Endothelial cell of umbilical vein (primary cell): ENCODE data around the gene NELFB. TPM values are rescaled to one million over a fixed set of nuclear protein-coding genes. Genes with fewer than 3 reads are reported as not detected.

Experiments used
- BruUV-seq: library from RNA; stranded (reverse); fragments of 400-500 nt; replicated peaks from 2 replicates; lab custom pipeline; 2021; lab: Mats Ljungman, UMichigan
- CTCF ChIA-PET: fragments of 300-600, 350-600 bp; sonication (Branson Sonifier 250); formaldehyde crosslinking; loops from one replicate; lab custom pipeline; 2021; ENCODE audit warnings: antibody characterized with exemption, inconsistent platforms; lab: Charles Lee
- POLR2A ChIA-PET: fragments of 300-600, 350-600 bp; sonication (Branson Sonifier 250); formaldehyde crosslinking; loops from one replicate; lab custom pipeline; 2021; ENCODE audit warnings: antibody characterized with exemption, inconsistent platforms; lab: Charles Lee
- DNase-seq: peaks from one replicate; pipeline ENCODE4 v3.0.0-alpha.2; 2011; ENCODE audit warnings: low read depth, low spot score
- FAIRE-seq: peaks from 2 replicates; lab custom pipeline; 2011; peaks lifted over from hg19 to GRCh38; lab: Jason Lieb, UNC
- H2AFZ ChIP-seq: 2 replicates; pipeline ENCODE4 v1.6.0; 2012; ENCODE audit warnings: low read depth, low read length, control low read depth, inconsistent platforms
- H3K27ac ChIP-seq: 2 replicates; pipeline ENCODE4 v1.5.1; 2011; ENCODE audit warnings: low read depth, mild to moderate bottlenecking, control low read depth, low read length, moderate library complexity; ENCODE audit not compliant: insufficient read depth
- H3K27me3 ChIP-seq, 2 experiments: 2 replicates each; pipeline versions ENCODE4 v1.6.0 to v1.6.1; 2011; ENCODE audit warnings: low read length in 2 of 2, mixed read lengths in 1 of 2; ENCODE audit not compliant: control insufficient read depth in 2 of 2, insufficient read depth in 2 of 2
- H3K36me3 ChIP-seq, 2 experiments: 2 replicates in 1 of 2; 3 replicates in 1 of 2; pipeline ENCODE4 v1.5.1; 2011; ENCODE audit warnings: low read length in 2 of 2, mild to moderate bottlenecking in 1 of 2, moderate library complexity in 1 of 2; ENCODE audit not compliant: control insufficient read depth in 2 of 2, insufficient read depth in 2 of 2; ENCODE audit errors: extremely low read depth in 1 of 2
- H3K4me1 ChIP-seq: 3 replicates; pipeline ENCODE4 v1.5.1; 2011; ENCODE audit warnings: mild to moderate bottlenecking, low read length; ENCODE audit not compliant: control insufficient read depth, insufficient read depth; ENCODE audit errors: extremely low read depth
- H3K4me2 ChIP-seq: 2 replicates; pipeline ENCODE4 v1.6.1; 2011; ENCODE audit warnings: low read length, control low read depth, mixed read lengths; ENCODE audit not compliant: insufficient read depth
- H3K4me3 ChIP-seq, 3 experiments: fragments of 200-600 bp in 1 of 3; sonication (generic), shearing (Covaris generic) in 1 of 3; replicated peaks in 1 of 3; 2 replicates each; pipeline ENCODE4 v1.5.1; 2011 to 2016; ENCODE audit warnings: control low read depth in 3 of 3, low read length in 3 of 3, mild to moderate bottlenecking in 2 of 3, inconsistent platforms in 1 of 3, low read depth in 1 of 3, moderate library complexity in 1 of 3; ENCODE audit not compliant: insufficient read depth in 1 of 3
- H3K79me2 ChIP-seq: 2 replicates; pipeline ENCODE4 v1.6.0; 2012; ENCODE audit warnings: low read length, inconsistent platforms; ENCODE audit not compliant: control insufficient read depth, insufficient read depth
- H3K9ac ChIP-seq: replicated peaks from 2 replicates; pipeline ENCODE3; 2011; ENCODE audit warnings: low read length, control low read depth; ENCODE audit not compliant: insufficient read depth; ENCODE audit errors: extremely low read depth
- H3K9me1 ChIP-seq: replicated peaks from 3 replicates; pipeline ENCODE4 v1.6.0; 2011; ENCODE audit warnings: mild to moderate bottlenecking, low read length; ENCODE audit not compliant: control insufficient read depth, insufficient read depth; ENCODE audit errors: extremely low read depth
- H3K9me3 ChIP-seq: replicated peaks from 2 replicates; pipeline ENCODE4 v1.5.1; 2012; ENCODE audit warnings: low read length, inconsistent platforms; ENCODE audit not compliant: control insufficient read depth, insufficient read depth
- H4K20me1 ChIP-seq: replicated peaks from 2 replicates; pipeline ENCODE3; 2011; ENCODE audit warnings: mild to moderate bottlenecking, low read length; ENCODE audit not compliant: control insufficient read depth, insufficient read depth; ENCODE audit errors: extremely low read depth
- EZH2 ChIP-seq: IDR thresholded peaks from 2 replicates; pipeline ENCODE4 v1.6.1; 2012; ENCODE audit warnings: borderline replicate concordance, low read depth, mild to moderate bottlenecking, moderate library complexity, low read length, inconsistent platforms; ENCODE audit not compliant: severe bottlenecking
- FOS ChIP-seq: IDR thresholded peaks from 2 replicates; pipeline ENCODE4 v1.6.1; 2011; ENCODE audit warnings: mild to moderate bottlenecking, low read length, moderate library complexity, borderline replicate concordance; ENCODE audit not compliant: insufficient read depth
- GATA2 ChIP-seq: IDR thresholded peaks from 2 replicates; pipeline ENCODE4 v1.7.0; 2011; ENCODE audit warnings: low read depth, mild to moderate bottlenecking, moderate library complexity, mixed read lengths, low read length; ENCODE audit not compliant: insufficient read length, insufficient read depth
- JUN ChIP-seq: IDR thresholded peaks from 2 replicates; pipeline ENCODE4 v1.6.1; 2011; ENCODE audit warnings: borderline replicate concordance, low read depth; ENCODE audit not compliant: insufficient read length, insufficient read depth
- MYC ChIP-seq: IDR thresholded peaks from one replicate; pipeline ENCODE4 v1.6.1; 2011; ENCODE audit warnings: mild to moderate bottlenecking, low read depth, low read length
- POLR2A ChIP-seq: IDR thresholded peaks from 2 replicates; pipeline ENCODE4 v1.6.1; 2012; ENCODE audit warnings: low read depth, mild to moderate bottlenecking, control low read depth, low read length
- POLR2AphosphoS5 ChIP-seq: IDR thresholded peaks from 2 replicates; pipeline ENCODE4 v1.6.1; 2012; ENCODE audit warnings: low read depth, mild to moderate bottlenecking, control low read depth, low read length, moderate library complexity; ENCODE audit not compliant: insufficient read depth
- dilution Hi-C: fragments of 300-500 bp; cut with MboI; formaldehyde crosslinking; loops from one replicate; pipeline ENCODE4 v1.15.0; 2019; ENCODE audit warnings: low sequenced_read_pairs; ENCODE audit not compliant: extremely low pct_ligation_motif_present
- intact Hi-C: fragments of 100-400 bp; cut with micrococcal nuclease; formaldehyde crosslinking; loops from one replicate; pipeline ENCODE4 v1.10.0; 2022
- polyA plus RNA-seq, 4 experiments: library from polyadenylated mRNA; depleted of rRNA in 3 of 4; stranded (reverse) in 3 of 4; unstranded in 1 of 4; fragments of >200 nt; gene quantifications; 2 replicates each; pipeline versions ENCODE4 v1.2.1 to v1.2.3, GENCODE V29; 2011 to 2012; ENCODE audit warnings: missing spikeins in 1 of 4
- total RNA-seq: library from RNA; stranded (reverse); gene quantifications from 2 replicates; pipeline ENCODE4 v1.2.3, GENCODE V29; 2021
- TF ChIP-seq, protein P1 (sequence below): IDR thresholded peaks from 2 replicates; pipeline ENCODE4 v1.6.1; 2011; ENCODE audit not compliant: insufficient read depth, insufficient read length
- TF ChIP-seq, protein P2 (sequence below), 2 donors: IDR thresholded peaks; 1 replicate in 1 of 2; 2 replicates in 1 of 2; pipeline ENCODE4 v1.5.1; 2011; ENCODE audit warnings: low read length in 2 of 2, mild to moderate bottlenecking in 2 of 2, moderate library complexity in 2 of 2, control low read depth in 1 of 2, inconsistent platforms in 1 of 2, low read depth in 1 of 2; ENCODE audit not compliant: insufficient read depth in 1 of 2; ENCODE audit errors: extremely low read depth in 1 of 2

Gene NELFB
- total and polyA plus RNA-seq, 2 donors (not counting 3 experiments of a cell fraction or from before 2014, with no cell fraction given), result 62.3 to 76.1 TPM

DNA sequence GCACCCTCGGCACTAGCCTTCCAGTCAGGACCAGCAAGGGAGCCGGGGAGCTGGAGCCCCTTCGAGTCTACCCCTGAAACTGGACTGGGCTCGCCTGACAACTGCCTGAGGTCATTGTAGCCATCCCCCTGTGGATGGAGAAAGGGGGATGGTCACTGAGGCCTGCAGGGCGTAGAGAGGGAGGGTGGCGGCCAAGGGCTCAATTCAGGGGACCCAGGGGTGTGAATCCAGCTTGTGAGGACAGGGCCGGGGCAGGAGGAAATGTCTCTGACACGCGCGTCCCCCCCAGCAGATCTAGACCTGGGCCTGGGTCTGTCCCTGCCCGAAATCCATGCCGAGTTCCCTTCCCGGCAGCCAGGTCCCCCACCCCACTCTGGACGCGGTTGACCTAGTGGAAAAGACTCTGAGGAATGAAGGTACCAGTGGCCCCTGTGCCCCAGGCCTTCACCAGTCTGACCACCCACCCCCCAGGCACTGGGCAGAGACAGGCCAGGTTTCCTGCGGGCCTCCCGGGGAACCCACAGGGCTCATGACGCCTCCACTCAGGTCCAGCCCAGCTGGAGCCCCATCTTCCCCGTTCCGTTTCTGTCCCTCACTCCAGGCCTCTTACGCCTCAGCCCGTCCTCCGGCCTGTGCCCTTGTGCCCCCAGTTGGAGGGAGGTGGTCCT, 23.6 kb upstream of the NELFB start:
- TF ChIP-seq, protein P1, sequence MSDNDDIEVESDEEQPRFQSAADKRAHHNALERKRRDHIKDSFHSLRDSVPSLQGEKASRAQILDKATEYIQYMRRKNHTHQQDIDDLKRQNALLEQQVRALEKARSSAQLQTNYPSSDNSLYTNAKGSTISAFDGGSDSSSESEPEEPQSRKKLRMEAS, result no peak
- TF ChIP-seq POLR2AphosphoS5, result no peak
- TF ChIP-seq JUN, result no peak
- no peak for TF ChIP-seq EZH2
- TF ChIP-seq FOS, result no peak
- TF ChIP-seq MYC, result no peak
- TF ChIP-seq, protein P2, sequence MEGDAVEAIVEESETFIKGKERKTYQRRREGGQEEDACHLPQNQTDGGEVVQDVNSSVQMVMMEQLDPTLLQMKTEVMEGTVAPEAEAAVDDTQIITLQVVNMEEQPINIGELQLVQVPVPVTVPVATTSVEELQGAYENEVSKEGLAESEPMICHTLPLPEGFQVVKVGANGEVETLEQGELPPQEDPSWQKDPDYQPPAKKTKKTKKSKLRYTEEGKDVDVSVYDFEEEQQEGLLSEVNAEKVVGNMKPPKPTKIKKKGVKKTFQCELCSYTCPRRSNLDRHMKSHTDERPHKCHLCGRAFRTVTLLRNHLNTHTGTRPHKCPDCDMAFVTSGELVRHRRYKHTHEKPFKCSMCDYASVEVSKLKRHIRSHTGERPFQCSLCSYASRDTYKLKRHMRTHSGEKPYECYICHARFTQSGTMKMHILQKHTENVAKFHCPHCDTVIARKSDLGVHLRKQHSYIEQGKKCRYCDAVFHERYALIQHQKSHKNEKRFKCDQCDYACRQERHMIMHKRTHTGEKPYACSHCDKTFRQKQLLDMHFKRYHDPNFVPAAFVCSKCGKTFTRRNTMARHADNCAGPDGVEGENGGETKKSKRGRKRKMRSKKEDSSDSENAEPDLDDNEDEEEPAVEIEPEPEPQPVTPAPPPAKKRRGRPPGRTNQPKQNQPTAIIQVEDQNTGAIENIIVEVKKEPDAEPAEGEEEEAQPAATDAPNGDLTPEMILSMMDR (IDR thresholded peaks at IDR 0.05; ENCODE audit: extremely low read depth in 1 of 2, insufficient read depth in 1 of 2, low read depth in 1 of 2, low read length in 2 of 2), result no peak
- no peak for TF ChIP-seq POLR2A
- TF ChIP-seq GATA2, result no peak
- Histone ChIP-seq H4K20me1 (no peaks in the 10 kb centered on the region), H3K4me2 (no peak overlapping the region), H3K9me1 (no peaks in the 10 kb centered on the region), H3K36me3 (no peaks in the 10 kb centered on the region), H3K79me2 (no peaks in the 10 kb centered on the region), H3K9me3 (no peaks in the 10 kb centered on the region), H3K27me3 (no peaks in the 10 kb centered on the region), H2AFZ (no peak overlapping the region), H3K27ac (no peak overlapping the region), H3K4me3 (no peak overlapping the region), H3K9ac (no peak overlapping the region), H3K4me1 (no peaks in the 10 kb centered on the region)
- ChIA-PET POLR2A (no interaction called here), CTCF (interaction anchor here (0.6 kb wide), 1 partner anchor 85 kb away, joined by 3 read pairs; no protein-coding TSS in a partner anchor)
- no TSS peak for BruUV-seq
- FAIRE-seq, result no peak
- dilution Hi-C loops, result no loop called here
- intact Hi-C loops, result no loop called here
- no peak for DNase-seq
